ENCODE data around the gene CA11. TPM values are rescaled to one million over a fixed set of nuclear protein-coding genes. Genes with fewer than 3 reads are reported as not detected.
A peak's percentile ranks its signal among the peaks of the same experiment; 100 is the strongest.

Gene CA11
- total and polyA plus RNA-seq, 9 of the 15 experiments (the other 6 are each of a cell fraction or from before 2014, with no cell fraction given): 2.9 to 19.9 (median 8.3) TPM

- TF ChIP-seq, protein P1, sequence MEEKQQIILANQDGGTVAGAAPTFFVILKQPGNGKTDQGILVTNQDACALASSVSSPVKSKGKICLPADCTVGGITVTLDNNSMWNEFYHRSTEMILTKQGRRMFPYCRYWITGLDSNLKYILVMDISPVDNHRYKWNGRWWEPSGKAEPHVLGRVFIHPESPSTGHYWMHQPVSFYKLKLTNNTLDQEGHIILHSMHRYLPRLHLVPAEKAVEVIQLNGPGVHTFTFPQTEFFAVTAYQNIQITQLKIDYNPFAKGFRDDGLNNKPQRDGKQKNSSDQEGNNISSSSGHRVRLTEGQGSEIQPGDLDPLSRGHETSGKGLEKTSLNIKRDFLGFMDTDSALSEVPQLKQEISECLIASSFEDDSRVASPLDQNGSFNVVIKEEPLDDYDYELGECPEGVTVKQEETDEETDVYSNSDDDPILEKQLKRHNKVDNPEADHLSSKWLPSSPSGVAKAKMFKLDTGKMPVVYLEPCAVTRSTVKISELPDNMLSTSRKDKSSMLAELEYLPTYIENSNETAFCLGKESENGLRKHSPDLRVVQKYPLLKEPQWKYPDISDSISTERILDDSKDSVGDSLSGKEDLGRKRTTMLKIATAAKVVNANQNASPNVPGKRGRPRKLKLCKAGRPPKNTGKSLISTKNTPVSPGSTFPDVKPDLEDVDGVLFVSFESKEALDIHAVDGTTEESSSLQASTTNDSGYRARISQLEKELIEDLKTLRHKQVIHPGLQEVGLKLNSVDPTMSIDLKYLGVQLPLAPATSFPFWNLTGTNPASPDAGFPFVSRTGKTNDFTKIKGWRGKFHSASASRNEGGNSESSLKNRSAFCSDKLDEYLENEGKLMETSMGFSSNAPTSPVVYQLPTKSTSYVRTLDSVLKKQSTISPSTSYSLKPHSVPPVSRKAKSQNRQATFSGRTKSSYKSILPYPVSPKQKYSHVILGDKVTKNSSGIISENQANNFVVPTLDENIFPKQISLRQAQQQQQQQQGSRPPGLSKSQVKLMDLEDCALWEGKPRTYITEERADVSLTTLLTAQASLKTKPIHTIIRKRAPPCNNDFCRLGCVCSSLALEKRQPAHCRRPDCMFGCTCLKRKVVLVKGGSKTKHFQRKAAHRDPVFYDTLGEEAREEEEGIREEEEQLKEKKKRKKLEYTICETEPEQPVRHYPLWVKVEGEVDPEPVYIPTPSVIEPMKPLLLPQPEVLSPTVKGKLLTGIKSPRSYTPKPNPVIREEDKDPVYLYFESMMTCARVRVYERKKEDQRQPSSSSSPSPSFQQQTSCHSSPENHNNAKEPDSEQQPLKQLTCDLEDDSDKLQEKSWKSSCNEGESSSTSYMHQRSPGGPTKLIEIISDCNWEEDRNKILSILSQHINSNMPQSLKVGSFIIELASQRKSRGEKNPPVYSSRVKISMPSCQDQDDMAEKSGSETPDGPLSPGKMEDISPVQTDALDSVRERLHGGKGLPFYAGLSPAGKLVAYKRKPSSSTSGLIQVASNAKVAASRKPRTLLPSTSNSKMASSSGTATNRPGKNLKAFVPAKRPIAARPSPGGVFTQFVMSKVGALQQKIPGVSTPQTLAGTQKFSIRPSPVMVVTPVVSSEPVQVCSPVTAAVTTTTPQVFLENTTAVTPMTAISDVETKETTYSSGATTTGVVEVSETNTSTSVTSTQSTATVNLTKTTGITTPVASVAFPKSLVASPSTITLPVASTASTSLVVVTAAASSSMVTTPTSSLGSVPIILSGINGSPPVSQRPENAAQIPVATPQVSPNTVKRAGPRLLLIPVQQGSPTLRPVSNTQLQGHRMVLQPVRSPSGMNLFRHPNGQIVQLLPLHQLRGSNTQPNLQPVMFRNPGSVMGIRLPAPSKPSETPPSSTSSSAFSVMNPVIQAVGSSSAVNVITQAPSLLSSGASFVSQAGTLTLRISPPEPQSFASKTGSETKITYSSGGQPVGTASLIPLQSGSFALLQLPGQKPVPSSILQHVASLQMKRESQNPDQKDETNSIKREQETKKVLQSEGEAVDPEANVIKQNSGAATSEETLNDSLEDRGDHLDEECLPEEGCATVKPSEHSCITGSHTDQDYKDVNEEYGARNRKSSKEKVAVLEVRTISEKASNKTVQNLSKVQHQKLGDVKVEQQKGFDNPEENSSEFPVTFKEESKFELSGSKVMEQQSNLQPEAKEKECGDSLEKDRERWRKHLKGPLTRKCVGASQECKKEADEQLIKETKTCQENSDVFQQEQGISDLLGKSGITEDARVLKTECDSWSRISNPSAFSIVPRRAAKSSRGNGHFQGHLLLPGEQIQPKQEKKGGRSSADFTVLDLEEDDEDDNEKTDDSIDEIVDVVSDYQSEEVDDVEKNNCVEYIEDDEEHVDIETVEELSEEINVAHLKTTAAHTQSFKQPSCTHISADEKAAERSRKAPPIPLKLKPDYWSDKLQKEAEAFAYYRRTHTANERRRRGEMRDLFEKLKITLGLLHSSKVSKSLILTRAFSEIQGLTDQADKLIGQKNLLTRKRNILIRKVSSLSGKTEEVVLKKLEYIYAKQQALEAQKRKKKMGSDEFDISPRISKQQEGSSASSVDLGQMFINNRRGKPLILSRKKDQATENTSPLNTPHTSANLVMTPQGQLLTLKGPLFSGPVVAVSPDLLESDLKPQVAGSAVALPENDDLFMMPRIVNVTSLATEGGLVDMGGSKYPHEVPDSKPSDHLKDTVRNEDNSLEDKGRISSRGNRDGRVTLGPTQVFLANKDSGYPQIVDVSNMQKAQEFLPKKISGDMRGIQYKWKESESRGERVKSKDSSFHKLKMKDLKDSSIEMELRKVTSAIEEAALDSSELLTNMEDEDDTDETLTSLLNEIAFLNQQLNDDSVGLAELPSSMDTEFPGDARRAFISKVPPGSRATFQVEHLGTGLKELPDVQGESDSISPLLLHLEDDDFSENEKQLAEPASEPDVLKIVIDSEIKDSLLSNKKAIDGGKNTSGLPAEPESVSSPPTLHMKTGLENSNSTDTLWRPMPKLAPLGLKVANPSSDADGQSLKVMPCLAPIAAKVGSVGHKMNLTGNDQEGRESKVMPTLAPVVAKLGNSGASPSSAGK (IDR thresholded peaks at IDR 0.05): peak; percentile 88
- TF ChIP-seq U2AF2 (optimal IDR thresholded peaks at IDR 0.05; ENCODE audit: low read depth, low read length) (no peak), FOXO4 (CRISPR knock-in tag; IDR thresholded peaks at IDR 0.05) (no peak), COPS2 (conservative IDR thresholded peaks at IDR 0.05) (no peak), RUNX1 (IDR thresholded peaks at IDR 0.05; ENCODE audit: low read depth) (no peak), CREB1 (IDR thresholded peaks at IDR 0.05) (0 out of 2 replicates have a peak, but pooled peaks have one; percentile 25), CREB1 (CRISPR knock-in tag; IDR thresholded peaks at IDR 0.05) (no peak), MXI1 (IDR thresholded peaks at IDR 0.05; ENCODE audit: low read depth, low read length) (no peak), E2F8 (IDR thresholded peaks at IDR 0.05; ENCODE audit: low read depth, partially characterized antibody) (peak; percentile 46)
Observed at GRCh38 chr19:48634424-48635262, 11.3 kb downstream of the CA11 start (continued).

Data from K562 (cell line).